Common myeloid progenitor, CD34-positive (primary cell): Measurements from ENCODE around the gene PIGU.

Experiments used
- CTCF ChIA-PET: fragments of 350-600 bp; sonication (Branson Sonifier 250); formaldehyde crosslinking; loops from one replicate; lab custom pipeline; 2021; ENCODE audit warnings: antibody characterized with exemption; lab: Charles Lee
- POLR2A ChIA-PET: fragments of 350-600 bp; sonication (Branson Sonifier 250); formaldehyde crosslinking; loops from one replicate; lab custom pipeline; 2021; ENCODE audit warnings: antibody characterized with exemption; lab: Charles Lee
- DNase-seq, 3 donors: peaks; one replicate each; pipeline versions ENCODE4 v3.0.0 to v3.0.0-alpha.2; 2013
- H3K27ac ChIP-seq, 2 experiments: 1 replicate in 1 of 2; 2 replicates in 1 of 2; pipeline ENCODE4 v1.7.0; 2013; ENCODE audit warnings: inconsistent platforms in 2 of 2, low read length in 2 of 2, mild to moderate bottlenecking in 2 of 2, low read depth in 1 of 2, moderate library complexity in 1 of 2; ENCODE audit not compliant: severe bottlenecking in 2 of 2, insufficient read depth in 1 of 2, poor library complexity in 1 of 2
- H3K27me3 ChIP-seq, 5 experiments: replicated peaks in 2 of 5; 1 replicate in 3 of 5; 2 replicates in 2 of 5; pipeline versions ENCODE4 v1.6.1 to v1.7.0; 2013; ENCODE audit warnings: low read length in 4 of 5, mild to moderate bottlenecking in 2 of 5, moderate library complexity in 2 of 5, inconsistent platforms in 1 of 5; ENCODE audit not compliant: insufficient read depth in 5 of 5, control insufficient read depth in 4 of 5
- H3K36me3 ChIP-seq, 4 experiments: 1 replicate in 2 of 4; 2 replicates in 2 of 4; pipeline versions ENCODE4 v1.6.1 to v1.7.0; 2013; ENCODE audit warnings: low read length in 3 of 4, control low read depth in 1 of 4, mild to moderate bottlenecking in 1 of 4; ENCODE audit not compliant: control insufficient read depth in 4 of 4, insufficient read depth in 4 of 4
- H3K4me1 ChIP-seq, 4 experiments: 1 replicate in 3 of 4; 2 replicates in 1 of 4; pipeline versions ENCODE4 v1.6.1 to v1.7.1; 2013; ENCODE audit warnings: low read length in 3 of 4, mild to moderate bottlenecking in 3 of 4, control low read depth in 1 of 4, inconsistent platforms in 1 of 4, moderate library complexity in 1 of 4; ENCODE audit not compliant: control insufficient read depth in 4 of 4, insufficient read depth in 4 of 4; ENCODE audit errors: control extremely low read depth in 1 of 4
- H3K4me3 ChIP-seq, 7 experiments: 1 replicate in 4 of 7; 2 replicates in 3 of 7; pipeline versions ENCODE4 v1.5.1 to v1.7.0; 2013; ENCODE audit warnings: mild to moderate bottlenecking in 7 of 7, low read length in 6 of 7, moderate library complexity in 6 of 7, inconsistent platforms in 2 of 7, low read depth in 2 of 7, control low read depth in 1 of 7; ENCODE audit not compliant: insufficient read depth in 4 of 7, control insufficient read depth in 1 of 7; ENCODE audit errors: extremely low read depth in 1 of 7
- H3K9me3 ChIP-seq, 5 experiments: 1 replicate in 4 of 5; 2 replicates in 1 of 5; pipeline versions ENCODE4 v1.6.1 to v1.7.1; 2013; ENCODE audit warnings: low read length in 4 of 5, mild to moderate bottlenecking in 2 of 5, inconsistent platforms in 1 of 5, low read depth in 1 of 5, moderate library complexity in 1 of 5; ENCODE audit not compliant: control insufficient read depth in 4 of 5, insufficient read depth in 2 of 5; ENCODE audit errors: control extremely low read depth in 1 of 5
- WGBS: methylation state at CpG from one replicate; pipeline ENCODE4 v1.1.5; 2013; ENCODE audit not compliant: insufficient coverage; 5-methylcytosine and 5-hydroxymethylcytosine counted together

The PIGU gene

DNA sequence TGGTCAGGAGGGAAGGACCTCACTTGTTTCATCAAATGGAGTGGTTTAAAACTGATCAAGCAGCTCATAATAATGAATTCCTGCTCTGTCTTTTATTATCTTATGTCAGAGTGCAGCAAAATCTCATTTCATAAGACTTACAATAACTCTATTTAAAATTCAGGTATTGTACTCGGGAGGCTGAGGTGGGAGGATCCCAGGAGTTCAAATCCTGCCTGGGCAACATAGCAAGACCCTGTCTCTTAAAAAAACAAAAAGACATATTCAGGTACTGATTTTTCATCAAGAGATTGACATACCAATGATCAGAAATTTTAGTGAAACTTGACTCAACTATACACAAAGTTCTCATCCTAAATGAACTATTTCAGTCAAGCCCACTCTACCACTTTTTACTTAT lies 166.3 kb downstream of the PIGU start:
- POLR2A ChIA-PET, result no interaction called here
- WGBS, result no CpG with 5 or more reads among the region's 1 CpG
- Histone ChIP-seq H3K27me3 (no peaks in the 10 kb centered on the region), H3K9me3 (no peaks in the 10 kb centered on the region), H3K4me3 (no peak overlapping the region), H3K36me3 (peaks cover 10 to 40% (median 27%) of the 10 kb centered on the region in 4 experiments), H3K27ac (no peak overlapping the region), H3K4me1 (peaks cover 5 to 13% (median 8%) of the 10 kb centered on the region in 4 experiments)
- no peak for DNase-seq
- CTCF ChIA-PET, result no interaction called here
